Neural cell (in vitro differentiated cells): ENCODE data around the gene TMOD2. TPM values are rescaled to one million over a fixed set of nuclear protein-coding genes. Genes with fewer than 3 reads are reported as not detected.

Experiments
- H2AFZ ChIP-seq: fragments of 200-600, 300-800 bp; sonication (generic), shearing (Covaris generic); 2 replicates; pipeline ENCODE4 v1.6.0; 2014; ENCODE audit warnings: low read depth, mild to moderate bottlenecking, antibody characterized with exemption, low read length, moderate library complexity
- H3F3A ChIP-seq: fragments of 200-600 bp; shearing (Covaris generic); 2 replicates; pipeline ENCODE4 v1.6.1; 2016; ENCODE audit warnings: mild to moderate bottlenecking, moderate library complexity, mixed read lengths, antibody characterized with exemption, low read length; ENCODE audit not compliant: insufficient read depth, poor library complexity, severe bottlenecking
- H3K27ac ChIP-seq: fragments of 200-600, 300-800 bp; sonication (generic), shearing (Covaris generic); 2 replicates; pipeline ENCODE4 v1.5.1; 2014; ENCODE audit warnings: mild to moderate bottlenecking, low read length, moderate library complexity
- H3K27me3 ChIP-seq: fragments of 300-800, 200-600 bp; sonication (generic), shearing (Covaris generic); 2 replicates; pipeline ENCODE4 v1.6.0; 2014; ENCODE audit warnings: mild to moderate bottlenecking, low read depth, low read length, moderate library complexity; ENCODE audit not compliant: insufficient read depth
- H3K36me3 ChIP-seq: fragments of 300-800, 200-600 bp; sonication (generic), shearing (Covaris generic); 2 replicates; pipeline ENCODE4 v1.5.1; 2014; ENCODE audit warnings: mild to moderate bottlenecking, antibody characterized with exemption, low read length, moderate library complexity; ENCODE audit not compliant: insufficient read depth
- H3K4me2 ChIP-seq: fragments of 300-800, 200-600 bp; sonication (generic), shearing (Covaris generic); 2 replicates; pipeline ENCODE4 v1.6.0; 2014; ENCODE audit warnings: mild to moderate bottlenecking, low read length
- H3K4me3 ChIP-seq: fragments of 300-800, 200-600 bp; sonication (generic), shearing (Covaris generic); 2 replicates; pipeline ENCODE4 v1.5.1; 2014; ENCODE audit warnings: mild to moderate bottlenecking, low read length, moderate library complexity
- H3K79me2 ChIP-seq: fragments of 200-600 bp; shearing (Covaris generic); replicated peaks from 2 replicates; pipeline ENCODE4 v1.6.0; 2014; ENCODE audit warnings: mild to moderate bottlenecking, low read length, moderate library complexity; ENCODE audit not compliant: insufficient read depth
- H3K9ac ChIP-seq: fragments of 300-800, 200-600 bp; sonication (generic), shearing (Covaris generic); 2 replicates; pipeline ENCODE4 v1.6.1; 2016; ENCODE audit warnings: mild to moderate bottlenecking, low read length, mixed read lengths
- H3K9me2 ChIP-seq: fragments of 200-600 bp; shearing (Covaris generic); 2 replicates; pipeline ENCODE4 v1.6.1; 2016; ENCODE audit warnings: mild to moderate bottlenecking, low read length, mixed read lengths; ENCODE audit not compliant: insufficient read depth
- H3K9me3 ChIP-seq: fragments of 200-600, 300-800 bp; sonication (generic), shearing (Covaris generic); 2 replicates; pipeline ENCODE4 v1.6.1; 2016; ENCODE audit warnings: mild to moderate bottlenecking, mixed run types, low read length, moderate library complexity, mixed read lengths
- H4K20me1 ChIP-seq: fragments of 200-600 bp; shearing (Covaris generic); 2 replicates; pipeline ENCODE4 v1.6.1; 2016; ENCODE audit warnings: mild to moderate bottlenecking, mixed run types; ENCODE audit not compliant: insufficient read depth
- CTCF ChIP-seq: fragments of 450-650 bp; IDR thresholded peaks from 2 replicates; pipeline ENCODE4 v1.5.1; 2014; ENCODE audit warnings: antibody characterized with exemption, mild to moderate bottlenecking, moderate library complexity; ENCODE audit not compliant: poor library complexity, severe bottlenecking
- EP300 ChIP-seq: fragments of 450-650 bp; conservative IDR thresholded peaks from 2 replicates; pipeline ENCODE4 v1.6.1; 2014; ENCODE audit warnings: antibody characterized with exemption, mild to moderate bottlenecking, moderate library complexity; ENCODE audit not compliant: poor library complexity, severe bottlenecking
- EZH2 ChIP-seq: fragments of 200-600, 300-800 bp; shearing (Covaris generic), sonication (generic); IDR thresholded peaks from 2 replicates; pipeline ENCODE4 v1.6.1; 2014; ENCODE audit warnings: antibody characterized with exemption, low read length, borderline replicate concordance, mild to moderate bottlenecking; ENCODE audit not compliant: insufficient read depth, poor library complexity, severe bottlenecking
- MXI1 ChIP-seq: fragments of 450-650 bp; conservative IDR thresholded peaks from 2 replicates; pipeline ENCODE4 v1.6.1; 2014; ENCODE audit warnings: antibody characterized with exemption, mild to moderate bottlenecking; ENCODE audit not compliant: poor library complexity, severe bottlenecking
- POLR2AphosphoS5 ChIP-seq: IDR thresholded peaks from 2 replicates; pipeline ENCODE4 v1.6.1; 2012
- RAD21 ChIP-seq: fragments of 450-650 bp; conservative IDR thresholded peaks from 2 replicates; pipeline ENCODE4 v1.6.1; 2014; ENCODE audit warnings: antibody characterized with exemption, mild to moderate bottlenecking, moderate library complexity
- REST ChIP-seq: IDR thresholded peaks from 2 replicates; pipeline ENCODE4 v1.6.1; 2012; ENCODE audit warnings: borderline replicate concordance
- SMC3 ChIP-seq: fragments of 450-650 bp; conservative IDR thresholded peaks from 2 replicates; pipeline ENCODE4 v1.6.1; 2014; ENCODE audit warnings: antibody characterized with exemption, mild to moderate bottlenecking, moderate library complexity; ENCODE audit not compliant: poor library complexity
- TAF1 ChIP-seq: IDR thresholded peaks from 2 replicates; pipeline ENCODE4 v1.6.1; 2012; ENCODE audit warnings: low read depth
- polyA plus RNA-seq: library from polyadenylated mRNA; depleted of rRNA; stranded (reverse); fragments of >200 nt; gene quantifications from 2 replicates; pipeline ENCODE4 v1.2.3, GENCODE V29; 2014

The TMOD2 gene
- polyA plus RNA-seq, 1 donor from 2014 or later = 79.9 TPM

GRCh38 chr15:51803965-51804364 is 52.6 kb downstream of the TMOD2 start:
- no peaks in the 10 kb centered on the region for H4K20me1 ChIP-seq
- TF ChIP-seq EP300 (no peak), MXI1 (no peak), POLR2AphosphoS5 (no peak), RAD21 (no peak), SMC3 (no peak), TAF1 (no peak), CTCF (no peak), EZH2 (no peak), REST (no peak)
- H3K4me3 ChIP-seq = no peak overlapping the region
- H3K4me2 ChIP-seq = no peak overlapping the region
- H3K79me2 ChIP-seq = no peaks in the 10 kb centered on the region
- H3K27ac ChIP-seq = no peak overlapping the region
- no peak overlapping the region for H2AFZ ChIP-seq
- no peaks in the 10 kb centered on the region for H3K9me3 ChIP-seq
- H3F3A ChIP-seq = no peaks in the 10 kb centered on the region
- no peaks in the 10 kb centered on the region for H3K9me2 ChIP-seq
- H3K36me3 ChIP-seq = peaks cover 6% of the 10 kb centered on the region
- no peak overlapping the region for H3K9ac ChIP-seq
- H3K27me3 ChIP-seq = no peaks in the 10 kb centered on the region

GRCh38 chr15:51806123-51806522 is 54.7 kb downstream of the TMOD2 start:
- no peaks in the 10 kb centered on the region for H3K27me3 ChIP-seq
- TF ChIP-seq REST = no peak
- TF ChIP-seq TAF1 = no peak
- TF ChIP-seq MXI1 = no peak
- TF ChIP-seq EP300 = no peak
- no peak for TF ChIP-seq POLR2AphosphoS5
- TF ChIP-seq RAD21 = no peak
- no peak for TF ChIP-seq SMC3
- TF ChIP-seq EZH2 = no peak
- no peak for TF ChIP-seq CTCF
- no peak overlapping the region for H3K9ac ChIP-seq
- no peak overlapping the region for H3K4me2 ChIP-seq
- H2AFZ ChIP-seq = no peak overlapping the region
- no peaks in the 10 kb centered on the region for H3K9me2 ChIP-seq
- H3K9me3 ChIP-seq = no peaks in the 10 kb centered on the region
- no peak overlapping the region for H3K4me3 ChIP-seq
- no peak overlapping the region for H3K27ac ChIP-seq
- H4K20me1 ChIP-seq = no peaks in the 10 kb centered on the region
- H3K79me2 ChIP-seq = no peaks in the 10 kb centered on the region
- H3K36me3 ChIP-seq = peaks cover 6% of the 10 kb centered on the region
- H3F3A ChIP-seq = no peaks in the 10 kb centered on the region
